Transverse colon (tissue), 3 donors: ENCODE measurements around the gene TAOK3.

Source experiments
- POLR2A ChIP-seq: fragments of 450-650 bp; IDR thresholded peaks from one replicate; pipeline ENCODE4 v1.6.1; 2016; ENCODE audit warnings: antibody characterized with exemption, mild to moderate bottlenecking, moderate library complexity
- TF ChIP-seq, protein P1 (sequence below), 5 experiments: fragments of 200-600 bp in 3 of 5; fragments of 450-650 bp in 2 of 5; sonication (generic) in 3 of 5; IDR thresholded peaks; 1 replicate in 2 of 5; 2 replicates in 3 of 5; pipeline ENCODE4 v1.5.1; 2016 to 2017; ENCODE audit warnings: antibody characterized with exemption in 5 of 5, inconsistent platforms in 3 of 5, mild to moderate bottlenecking in 2 of 5, moderate library complexity in 1 of 5

DNA sequence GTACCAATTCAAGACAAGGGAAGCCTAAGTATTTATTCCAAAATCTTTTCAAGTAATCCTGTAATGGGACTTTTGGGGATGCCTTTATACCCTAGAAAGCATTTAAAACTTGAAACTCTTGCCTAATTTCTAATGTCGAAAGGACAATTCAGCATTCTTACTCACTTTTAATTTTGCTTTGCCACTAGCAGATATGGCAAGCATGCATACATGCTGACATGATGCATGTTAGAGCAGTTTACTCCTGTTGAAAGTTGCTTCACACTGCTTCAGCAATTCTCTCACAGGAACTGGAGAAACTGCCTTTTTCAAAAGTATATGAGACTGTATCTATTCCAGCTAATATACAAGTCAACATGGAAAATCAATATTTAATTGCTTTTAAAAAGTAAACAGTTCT, 79.9 kb downstream of the TAOK3 start:
- TF ChIP-seq, protein P1, sequence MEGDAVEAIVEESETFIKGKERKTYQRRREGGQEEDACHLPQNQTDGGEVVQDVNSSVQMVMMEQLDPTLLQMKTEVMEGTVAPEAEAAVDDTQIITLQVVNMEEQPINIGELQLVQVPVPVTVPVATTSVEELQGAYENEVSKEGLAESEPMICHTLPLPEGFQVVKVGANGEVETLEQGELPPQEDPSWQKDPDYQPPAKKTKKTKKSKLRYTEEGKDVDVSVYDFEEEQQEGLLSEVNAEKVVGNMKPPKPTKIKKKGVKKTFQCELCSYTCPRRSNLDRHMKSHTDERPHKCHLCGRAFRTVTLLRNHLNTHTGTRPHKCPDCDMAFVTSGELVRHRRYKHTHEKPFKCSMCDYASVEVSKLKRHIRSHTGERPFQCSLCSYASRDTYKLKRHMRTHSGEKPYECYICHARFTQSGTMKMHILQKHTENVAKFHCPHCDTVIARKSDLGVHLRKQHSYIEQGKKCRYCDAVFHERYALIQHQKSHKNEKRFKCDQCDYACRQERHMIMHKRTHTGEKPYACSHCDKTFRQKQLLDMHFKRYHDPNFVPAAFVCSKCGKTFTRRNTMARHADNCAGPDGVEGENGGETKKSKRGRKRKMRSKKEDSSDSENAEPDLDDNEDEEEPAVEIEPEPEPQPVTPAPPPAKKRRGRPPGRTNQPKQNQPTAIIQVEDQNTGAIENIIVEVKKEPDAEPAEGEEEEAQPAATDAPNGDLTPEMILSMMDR (IDR thresholded peaks at IDR 0.05), result no peak
- no peak for TF ChIP-seq POLR2A
